ENCODE data around the gene EYA2.
"Not testable (repeated sequence)": the region's sequence is repeated elsewhere in the genome, so short reads cannot be mapped to it uniquely, and the experiment has no call there.

EYA2 gene

DNA sequence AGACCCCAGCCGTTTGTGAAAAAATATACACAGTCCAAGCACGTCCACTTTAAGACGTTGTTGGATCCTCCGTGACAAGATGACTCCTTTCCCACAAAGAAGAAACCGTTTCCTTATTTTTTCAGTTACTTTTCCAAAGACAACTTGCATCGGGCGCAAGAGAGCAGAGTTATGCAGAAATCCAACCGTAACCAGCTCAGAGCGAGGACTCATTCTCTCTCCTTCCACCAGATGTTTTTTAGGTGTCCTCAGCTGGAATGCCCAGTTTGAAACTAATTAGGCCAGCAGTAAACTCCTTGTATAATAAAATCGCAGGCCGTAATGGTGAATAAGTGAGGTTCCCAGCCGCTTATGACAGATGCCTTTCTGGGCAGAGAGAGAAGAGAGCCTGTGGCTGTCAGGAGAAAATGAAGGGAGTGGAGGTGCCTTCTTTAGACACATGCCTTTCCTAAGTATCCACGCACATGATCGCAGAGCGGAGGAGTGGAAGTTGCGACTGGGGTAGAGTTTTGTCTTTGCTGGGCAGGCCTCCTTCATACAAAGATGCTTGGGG is 2.8 kb downstream of the EYA2 start:
- no peak for FAIRE-seq

DNA sequence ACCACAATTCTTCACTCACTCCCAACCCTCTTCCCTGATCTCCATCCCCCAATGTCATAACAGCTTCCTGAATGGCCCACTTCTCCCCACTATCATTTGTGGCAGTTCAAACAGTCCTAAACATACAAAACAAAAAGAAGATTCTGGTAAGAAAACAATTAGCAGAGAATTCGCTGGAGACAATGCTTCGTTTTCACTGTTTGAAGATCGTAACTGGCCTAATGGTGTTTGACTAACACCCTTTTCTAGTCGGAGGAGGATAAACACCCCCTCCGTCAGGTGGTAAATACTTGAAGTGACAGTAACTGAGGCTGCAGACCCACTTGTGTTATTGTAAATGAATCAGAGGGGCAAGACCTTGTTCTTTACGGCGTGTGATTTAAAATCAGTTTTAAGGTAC is 3.8 kb downstream of the EYA2 start:
- FAIRE-seq: no peak

- no peak for FAIRE-seq
Measured at GRCh38 chr20:46899621-46900020, 5.0 kb downstream of the EYA2 start.

GRCh38 chr20:46900086-46900485 is 5.4 kb downstream of the EYA2 start:
- FAIRE-seq: no peak

DNA sequence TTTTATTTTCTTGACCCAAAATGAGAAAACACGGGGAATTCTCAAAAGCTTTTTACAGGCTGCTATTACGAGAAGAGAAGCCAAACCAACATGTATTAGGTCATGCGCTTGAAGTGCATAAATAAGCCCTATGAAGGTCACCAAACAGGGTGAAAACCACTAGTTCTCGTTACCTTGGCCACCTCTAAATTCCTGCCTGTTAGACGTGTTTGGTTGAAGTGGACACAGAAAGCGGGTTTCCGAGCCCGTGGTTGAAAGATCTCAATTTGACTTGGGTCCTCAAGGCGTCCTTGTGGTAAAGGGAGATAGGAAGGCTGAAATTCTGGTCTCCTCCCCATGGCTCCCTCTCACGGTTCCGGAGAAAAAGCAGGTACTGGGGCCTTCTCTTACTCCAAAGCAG is 6.2 kb downstream of the EYA2 start:
- FAIRE-seq: no peak

DNA sequence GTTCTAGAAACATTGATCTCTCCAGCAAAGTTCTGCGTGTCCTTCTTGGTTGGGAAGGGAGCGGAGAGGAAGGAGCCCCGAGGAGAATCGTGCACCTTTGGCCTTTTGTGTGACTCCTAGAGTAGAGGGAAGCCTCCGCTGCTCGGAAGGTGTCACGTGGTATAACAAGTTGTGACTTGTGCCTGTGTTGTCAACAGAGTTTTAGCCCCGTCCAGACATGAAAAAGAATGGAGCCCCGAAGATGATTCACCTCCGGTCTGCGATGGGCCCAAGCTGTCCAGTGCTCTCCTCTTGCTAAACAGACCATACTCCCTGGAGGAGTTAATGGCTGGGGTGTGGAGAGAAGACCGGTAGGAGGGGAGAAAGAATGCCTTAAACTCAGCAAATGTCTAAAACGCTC is 7.0 kb downstream of the EYA2 start:
- FAIRE-seq: no peak

GRCh38 chr20:46903256-46903655 is 8.6 kb downstream of the EYA2 start:
- no peak for FAIRE-seq

DNA sequence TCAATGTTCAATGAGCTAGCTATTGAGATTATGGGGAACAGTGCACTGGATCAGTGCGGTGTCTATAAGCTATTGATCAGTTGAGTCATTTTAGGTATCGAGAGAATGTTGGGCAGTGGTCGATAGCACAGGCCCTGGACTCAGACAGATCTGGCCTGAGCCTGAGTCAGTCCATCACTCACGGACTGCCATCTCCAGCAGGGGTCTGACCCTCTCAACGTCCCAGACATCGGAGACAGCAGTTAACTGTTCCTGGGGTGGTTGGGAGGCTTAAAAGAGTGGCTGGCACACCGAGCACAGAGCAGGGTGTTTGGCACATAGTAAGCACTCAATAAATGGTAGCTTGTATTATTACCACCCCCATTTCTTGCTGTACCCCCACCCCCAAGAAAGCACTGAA is 9.3 kb downstream of the EYA2 start:
- FAIRE-seq: no peak

DNA sequence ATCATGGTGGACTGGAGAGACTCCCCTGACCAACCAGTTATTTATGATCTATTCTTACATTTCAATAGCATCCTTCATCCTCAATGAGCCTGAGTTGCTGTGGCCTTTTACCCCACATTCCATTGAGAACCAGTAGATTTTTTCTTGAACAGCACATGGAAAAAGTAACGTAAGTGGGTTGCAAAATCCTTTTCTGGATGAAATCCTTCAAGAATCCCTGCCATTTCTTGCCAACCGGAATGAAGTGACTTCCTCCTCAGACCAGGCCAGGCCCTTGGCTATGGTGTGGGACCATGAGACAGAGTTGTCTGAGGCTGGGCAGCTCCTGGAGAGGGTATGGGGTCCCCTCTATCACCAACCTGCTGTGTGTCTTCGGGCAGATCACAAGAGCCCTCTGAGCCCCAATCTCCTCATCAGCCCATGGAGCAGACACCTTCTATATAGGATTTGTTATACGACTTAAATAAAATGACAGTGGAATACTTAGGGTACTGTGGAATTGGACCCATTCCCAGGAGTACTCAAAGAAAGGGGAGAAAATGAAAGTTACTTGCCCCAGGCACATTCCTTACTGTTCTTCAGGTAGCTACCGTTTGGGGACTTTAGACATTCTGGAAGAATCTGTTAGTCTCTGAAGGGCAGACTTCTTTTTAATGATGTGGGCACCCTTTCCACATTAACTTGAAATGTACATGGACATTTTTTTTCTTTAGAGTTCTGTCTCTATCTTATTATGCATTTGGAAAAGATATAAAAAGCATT is 10.9 kb downstream of the EYA2 start:
- FAIRE-seq: no peak

DNA sequence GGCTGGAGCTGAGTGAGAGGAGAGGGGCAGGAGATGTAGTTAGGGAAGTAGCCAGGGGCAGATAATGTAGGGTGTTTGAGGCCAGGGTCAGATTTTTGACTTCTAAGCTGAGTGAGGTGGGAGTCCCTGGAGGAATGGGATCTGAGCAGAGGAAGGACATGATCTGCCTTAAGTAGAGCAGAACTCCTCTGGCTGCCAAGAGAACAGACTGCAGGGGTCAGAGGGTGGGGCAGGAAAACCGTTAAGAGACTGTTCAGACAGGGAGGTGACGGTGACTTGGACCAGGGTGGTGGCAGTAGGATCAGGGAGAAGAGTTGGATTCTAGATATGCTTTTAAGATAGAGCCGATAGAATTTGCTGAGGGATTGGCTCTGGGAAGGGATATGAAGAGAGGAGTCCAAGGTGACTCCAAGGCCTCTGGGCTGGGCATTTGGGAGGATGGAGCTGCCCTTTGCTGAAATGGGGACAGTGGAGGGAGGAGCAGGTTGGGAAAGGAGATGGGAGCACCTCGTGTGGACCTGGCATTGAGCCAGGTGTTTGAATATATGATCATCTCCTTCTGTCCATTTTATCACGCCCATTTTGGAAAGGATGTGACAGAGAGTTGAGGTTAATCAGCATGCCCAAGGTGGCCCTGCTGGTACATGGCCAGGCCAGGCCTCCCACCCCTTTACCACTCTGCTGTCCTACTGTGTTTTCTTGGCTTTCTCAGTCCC is 18.8 kb downstream of the EYA2 start:
- no peak for FAIRE-seq

GRCh38 chr20:46914789-46915379 is 20.2 kb downstream of the EYA2 start:
- FAIRE-seq: no peak

DNA sequence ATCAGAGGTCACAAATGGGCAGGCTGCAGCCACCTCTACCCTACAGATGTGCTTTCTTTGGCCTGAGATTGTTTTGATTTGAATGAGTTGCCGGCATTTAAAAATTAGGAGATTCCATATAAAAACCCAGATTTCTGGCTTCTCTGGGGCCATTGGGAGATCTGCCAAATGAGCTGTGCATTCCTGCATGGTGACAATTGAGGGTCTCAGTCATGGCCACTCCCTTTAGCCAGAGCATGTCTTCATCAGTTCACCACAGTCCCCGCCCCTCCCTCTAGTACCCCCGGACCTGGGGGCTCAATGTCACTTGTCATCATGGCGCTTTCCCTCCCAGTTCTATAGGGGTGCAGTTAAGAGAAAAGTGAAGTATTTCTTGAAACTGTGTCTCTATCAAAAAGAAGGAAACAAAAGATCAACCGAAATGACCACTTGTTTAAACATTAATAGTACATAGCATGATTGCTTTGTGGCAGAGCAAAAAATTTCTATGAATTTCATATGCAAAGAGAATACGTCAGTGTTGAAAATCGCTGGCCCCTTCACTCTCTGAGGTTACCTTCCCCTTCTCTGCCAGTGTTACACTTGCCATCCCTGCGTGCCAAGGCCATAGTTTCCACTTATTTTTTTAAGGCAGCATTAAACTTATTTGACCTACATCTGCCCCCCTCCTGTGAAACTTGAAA is 21.1 kb downstream of the EYA2 start:
- FAIRE-seq: no peak

- FAIRE-seq: no peak
Measured at GRCh38 chr20:46916258-46916603, 21.6 kb downstream of the EYA2 start.

DNA sequence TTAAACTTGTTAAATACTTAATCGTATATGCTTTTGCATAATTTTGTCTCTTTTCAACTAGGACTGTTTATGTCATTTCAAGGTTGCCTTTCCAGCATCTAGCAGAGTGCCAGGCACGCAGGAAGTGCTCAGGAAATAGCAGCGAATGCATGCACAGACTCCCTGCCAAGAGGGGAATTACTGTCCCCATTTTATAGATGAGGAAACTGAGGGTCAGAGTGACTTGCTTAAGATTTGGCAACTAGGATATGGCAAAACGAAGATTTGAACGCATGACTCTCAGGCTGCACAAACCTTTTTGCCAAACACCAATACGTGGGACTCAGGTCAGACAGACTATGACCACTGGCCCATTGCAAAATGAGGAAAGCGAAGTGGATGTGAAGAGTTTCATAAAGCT is 22.5 kb downstream of the EYA2 start:
- no peak for FAIRE-seq

DNA sequence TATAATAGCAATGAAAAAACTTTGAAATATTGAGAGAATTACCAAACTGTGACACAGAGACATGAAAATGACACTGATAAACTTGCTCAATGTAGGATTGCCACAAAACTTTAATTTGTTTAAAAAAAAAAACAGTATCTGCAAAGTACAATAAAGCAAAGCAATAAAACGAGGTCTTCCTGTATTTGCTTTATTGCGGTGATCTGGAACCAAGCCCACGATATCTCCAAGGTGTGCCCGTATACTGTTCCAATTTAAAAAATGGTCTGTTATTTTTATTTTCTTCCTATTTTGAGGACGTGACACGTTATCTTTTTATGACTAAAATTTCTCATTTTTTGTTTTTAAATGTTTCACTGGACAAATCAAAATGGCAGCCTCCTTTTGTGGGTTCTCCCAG is 25.5 kb downstream of the EYA2 start:
- no peak for FAIRE-seq

DNA sequence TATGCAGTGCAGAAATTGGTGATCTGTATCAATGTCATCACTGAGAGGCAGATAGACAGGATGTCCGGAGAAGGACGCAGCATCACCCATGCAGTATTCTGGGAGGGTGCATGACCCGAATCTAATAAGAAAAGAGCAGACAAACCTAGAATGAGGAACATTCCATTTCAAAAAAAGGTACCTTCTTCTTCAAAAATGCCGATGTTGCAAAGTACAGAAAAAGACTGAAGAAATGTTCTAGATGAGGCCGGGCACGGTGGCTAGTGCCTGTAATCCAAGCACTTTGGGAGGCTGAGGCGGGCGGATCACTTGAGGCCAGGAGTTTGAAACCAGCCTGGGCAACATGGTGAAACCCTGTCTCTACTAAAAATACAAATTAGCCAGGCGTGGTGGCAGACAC is 28.2 kb downstream of the EYA2 start:
- FAIRE-seq: not testable (repeated sequence)

DNA sequence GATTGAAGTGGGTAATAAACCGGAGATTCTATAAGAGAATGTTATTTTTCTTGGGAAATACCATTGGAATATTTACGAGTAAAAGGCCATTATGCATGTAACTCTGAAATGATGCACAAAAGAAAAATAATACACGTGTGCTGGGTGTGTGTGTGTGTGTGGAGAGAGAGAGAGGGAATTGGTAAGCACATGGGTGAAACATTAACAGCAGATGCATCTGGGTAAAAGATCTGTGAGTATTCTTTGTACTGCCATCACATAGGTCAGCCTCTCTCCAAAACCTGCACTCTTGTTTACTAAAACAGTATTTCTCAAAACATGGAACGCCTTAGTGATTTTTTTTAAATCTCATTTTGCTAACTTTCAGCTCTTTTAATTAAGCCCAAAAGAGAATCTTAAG is 28.9 kb downstream of the EYA2 start:
- FAIRE-seq: no peak

DNA sequence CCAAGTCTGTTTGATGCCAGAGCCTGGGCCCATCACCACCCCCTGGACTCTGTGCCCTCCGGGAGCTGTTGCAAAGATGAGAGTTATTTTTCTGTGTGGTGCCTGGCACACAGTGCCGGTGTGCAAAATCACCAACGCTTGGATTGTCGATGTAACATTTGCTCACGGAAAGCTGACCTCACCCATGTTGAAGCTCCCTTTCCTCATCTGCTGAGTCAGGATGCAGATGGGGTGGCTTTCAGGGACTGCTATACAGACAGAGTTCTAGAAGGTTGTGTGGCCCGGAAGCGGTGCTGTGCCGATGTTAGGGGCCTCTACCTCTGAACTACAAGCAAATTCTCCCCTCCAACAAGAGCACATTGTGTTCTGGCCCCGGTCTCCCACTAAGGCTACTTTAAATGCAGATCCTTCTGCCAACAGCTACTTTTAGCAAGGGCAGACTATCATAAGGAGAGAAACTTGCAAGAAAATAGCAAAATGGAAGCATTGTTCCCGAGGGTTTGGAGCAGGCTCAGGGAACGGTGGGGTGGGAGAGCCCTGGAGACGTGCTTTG is 34.0 kb downstream of the EYA2 start:
- FAIRE-seq: no peak

DNA sequence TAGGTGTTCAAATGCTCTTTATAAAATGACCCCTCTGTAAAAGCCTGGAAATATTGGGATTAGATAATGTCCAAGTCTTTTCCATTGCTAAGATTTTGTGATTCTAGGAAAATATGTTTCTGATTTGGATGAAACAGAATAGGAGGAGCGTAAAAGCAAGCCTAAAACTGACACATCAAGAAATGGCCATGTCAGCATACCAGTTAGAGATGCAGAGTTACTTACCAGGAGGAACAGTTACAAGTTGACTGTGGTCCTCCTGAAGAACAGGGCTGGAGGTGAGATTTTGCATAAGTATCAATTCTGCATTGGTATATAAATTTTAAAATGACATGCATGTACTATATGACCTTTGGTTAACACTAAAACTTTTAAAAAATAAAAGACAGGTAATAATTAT is 35.3 kb downstream of the EYA2 start:
- no peak for FAIRE-seq

DNA sequence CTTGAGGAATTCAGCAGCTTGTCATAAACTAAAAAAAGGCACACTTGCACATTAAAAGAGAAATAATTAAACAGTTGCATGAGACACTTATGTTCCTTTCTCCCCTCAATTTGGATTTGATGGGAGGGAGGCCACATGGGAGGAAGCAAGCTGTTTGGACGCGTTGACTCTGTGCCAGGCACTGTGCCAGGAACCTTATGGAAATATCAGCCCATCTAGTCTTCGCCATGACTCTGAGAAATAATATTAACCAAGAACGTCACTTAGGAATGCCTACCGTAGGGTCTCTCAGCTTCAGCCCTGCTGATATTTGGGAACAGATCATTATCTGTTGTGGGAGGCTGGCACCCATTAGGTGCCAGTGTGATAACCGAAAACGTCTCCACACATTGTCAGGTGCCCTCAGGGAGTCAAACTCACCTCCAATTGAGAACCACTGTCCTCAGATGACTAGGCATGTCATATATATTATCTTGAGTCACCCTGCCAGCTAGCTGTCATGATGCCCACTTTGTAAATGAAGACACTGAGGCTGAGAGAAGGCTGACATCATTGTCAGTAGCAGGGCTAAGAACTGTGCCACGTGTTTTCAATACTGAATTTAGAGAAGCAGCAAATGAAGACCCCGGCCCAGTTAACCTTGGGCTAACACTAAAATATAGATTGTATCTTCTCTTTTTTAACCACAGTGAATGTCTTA is 36.1 kb downstream of the EYA2 start:
- FAIRE-seq: no peak

DNA sequence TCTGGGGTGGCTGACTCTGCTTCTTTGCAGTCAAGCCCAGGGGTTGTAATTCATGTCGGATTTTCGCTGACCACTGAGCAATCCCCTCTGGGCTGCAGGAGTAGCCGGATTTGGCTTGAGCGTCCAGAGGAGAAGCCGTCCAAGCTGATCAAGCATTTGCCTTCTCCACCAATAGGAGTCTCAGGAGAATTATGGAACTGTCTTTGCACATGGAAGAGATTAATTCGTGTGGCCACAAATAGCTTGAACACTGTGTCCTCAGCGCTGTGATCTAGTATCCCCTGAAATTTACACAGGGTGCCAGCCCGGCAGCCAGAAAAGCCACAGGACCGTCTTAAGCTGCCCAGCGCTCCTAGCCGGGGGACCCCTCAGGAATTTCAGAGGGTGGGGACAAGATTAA is 37.1 kb downstream of the EYA2 start:
- FAIRE-seq: no peak

- FAIRE-seq: not testable (repeated sequence)
Measured at GRCh38 chr20:46932439-46932838, 37.8 kb downstream of the EYA2 start.

DNA sequence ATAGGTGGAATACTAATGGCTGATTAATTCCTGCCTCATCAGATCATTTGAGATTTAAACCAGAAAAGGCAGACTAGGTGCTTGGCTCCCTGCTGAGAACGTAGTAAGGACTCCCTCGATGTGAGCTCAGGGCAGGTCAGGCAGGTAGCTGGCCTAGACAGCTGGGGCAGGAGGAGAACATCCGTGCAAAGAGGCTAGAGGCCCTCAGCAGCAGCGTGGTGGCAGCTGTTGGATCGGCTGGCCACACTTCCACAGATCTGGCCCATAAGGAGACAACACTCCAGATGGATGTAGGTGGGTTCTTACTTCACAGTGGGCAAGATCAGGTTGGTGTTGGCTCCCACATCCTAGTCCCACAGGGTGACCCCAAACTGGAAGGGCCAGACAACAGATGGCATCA is 38.5 kb downstream of the EYA2 start:
- FAIRE-seq: no peak
